Stimulated activated CD8-positive, alpha-beta memory T cell treated with anti-CD3 and anti-CD28 coated beads, Interleukin-7, amount 100 ng/mL, for 48 hours (primary cell): ENCODE measurements around the gene CLDN3.
"Not testable (repeated sequence)": the region's sequence is repeated elsewhere in the genome, so short reads cannot be mapped to it uniquely, and the experiment has no call there.

Source experiments
- DNase-seq, 2 donors: peaks; one replicate each; pipeline ENCODE4 v3.0.0-alpha.2; 2020; ENCODE audit warnings: low read depth in 1 of 2; ENCODE audit errors: extremely low read depth in 1 of 2

The CLDN3 gene

DNA sequence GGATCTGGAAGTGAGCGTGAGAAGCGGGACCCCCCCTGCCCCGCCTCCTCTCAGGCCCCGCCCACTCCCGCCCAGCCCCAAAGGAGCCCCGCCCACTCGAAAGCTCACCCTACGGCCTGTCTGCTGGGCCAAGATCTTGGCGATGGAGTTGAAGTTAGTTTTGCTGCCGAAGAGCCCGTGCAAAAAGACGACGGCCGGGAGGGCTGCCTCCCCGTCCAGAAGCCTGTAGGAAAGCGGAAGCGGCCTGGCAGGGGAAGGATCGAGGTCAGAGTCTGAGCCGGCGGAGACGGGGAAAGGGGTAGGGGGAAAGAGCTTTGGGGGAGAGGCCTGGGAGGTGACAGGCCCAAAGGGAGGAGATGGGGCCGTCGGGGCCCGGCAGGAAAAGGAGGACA is 31.9 kb downstream of the CLDN3 start:
- peak in 1 of 2 donors; percentile 45 for DNase-seq

DNA sequence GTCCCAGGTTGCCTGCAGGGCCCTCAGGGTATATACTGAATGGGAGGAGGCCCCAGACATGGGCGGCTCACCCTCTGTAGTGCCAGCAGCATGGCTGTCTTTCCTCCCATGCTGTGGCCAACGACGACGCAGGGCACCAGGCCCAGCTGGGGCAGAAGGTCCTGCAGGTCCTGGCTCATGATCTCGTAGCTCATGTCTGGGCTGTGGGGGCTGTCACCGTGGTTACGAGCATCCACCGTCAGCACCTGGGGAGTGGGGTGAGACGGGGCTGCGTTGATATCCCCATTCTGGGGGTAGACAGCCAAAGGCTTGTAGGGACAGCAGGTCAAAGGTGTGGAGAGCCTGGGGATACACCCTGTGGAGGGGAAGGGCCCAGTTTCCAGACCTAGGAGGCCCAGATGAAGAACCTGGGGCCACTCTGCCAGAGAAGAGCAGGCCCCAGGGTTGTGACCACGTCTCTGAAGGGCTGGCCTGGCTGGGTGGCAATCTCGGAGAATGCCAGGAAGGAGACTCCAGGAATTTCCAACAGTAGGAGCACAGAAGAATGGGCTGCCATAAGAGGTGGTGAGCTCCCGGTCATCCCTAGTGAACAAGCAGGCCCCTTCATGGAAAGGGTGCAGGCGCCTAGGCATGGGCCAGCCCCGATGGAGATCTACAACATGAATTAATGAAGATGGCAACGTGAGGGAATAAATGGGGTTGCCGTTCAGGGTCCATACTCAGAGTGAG is 32.4 kb downstream of the CLDN3 start:
- DNase-seq, result no peak

DNA sequence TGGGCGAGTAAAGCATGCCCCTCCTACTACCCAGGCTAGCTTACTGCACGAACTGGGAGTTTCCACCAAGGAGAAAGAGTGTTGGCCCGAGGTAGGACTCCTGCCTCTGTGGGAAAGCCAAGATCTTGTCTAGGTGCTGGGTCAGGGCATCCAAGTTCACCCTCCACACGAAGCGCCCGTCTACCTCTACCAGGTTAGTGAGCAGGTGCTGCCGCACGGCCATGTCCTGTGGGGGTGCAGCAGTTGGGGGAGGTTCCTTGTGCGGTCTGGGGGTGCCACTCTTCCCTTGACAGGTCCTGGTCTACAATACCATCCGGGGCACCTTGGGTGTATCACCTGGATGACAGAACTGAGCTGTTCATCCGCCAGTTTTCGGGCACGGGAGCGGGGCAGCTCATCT is 33.2 kb downstream of the CLDN3 start:
- DNase-seq, result no peak

DNA sequence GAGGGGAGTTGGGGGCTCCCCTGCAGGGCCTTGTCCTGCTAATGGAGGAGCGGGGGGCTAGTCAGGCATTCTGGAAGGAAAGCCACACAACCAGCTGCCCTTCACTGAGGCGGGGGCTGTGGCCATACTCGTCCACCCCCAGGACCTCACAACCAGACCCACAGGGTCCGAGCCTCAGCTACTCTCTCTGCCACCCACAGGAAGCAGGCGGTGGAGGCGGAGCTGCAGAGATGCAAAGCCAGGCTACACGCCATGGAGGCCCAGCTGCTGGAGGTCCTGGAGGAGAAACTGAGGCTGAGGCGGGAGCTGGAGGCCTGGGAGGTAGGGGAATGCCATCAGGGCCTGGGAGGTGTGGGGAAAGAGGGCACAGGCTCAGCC is 34.6 kb downstream of the CLDN3 start:
- DNase-seq, result no peak

DNA sequence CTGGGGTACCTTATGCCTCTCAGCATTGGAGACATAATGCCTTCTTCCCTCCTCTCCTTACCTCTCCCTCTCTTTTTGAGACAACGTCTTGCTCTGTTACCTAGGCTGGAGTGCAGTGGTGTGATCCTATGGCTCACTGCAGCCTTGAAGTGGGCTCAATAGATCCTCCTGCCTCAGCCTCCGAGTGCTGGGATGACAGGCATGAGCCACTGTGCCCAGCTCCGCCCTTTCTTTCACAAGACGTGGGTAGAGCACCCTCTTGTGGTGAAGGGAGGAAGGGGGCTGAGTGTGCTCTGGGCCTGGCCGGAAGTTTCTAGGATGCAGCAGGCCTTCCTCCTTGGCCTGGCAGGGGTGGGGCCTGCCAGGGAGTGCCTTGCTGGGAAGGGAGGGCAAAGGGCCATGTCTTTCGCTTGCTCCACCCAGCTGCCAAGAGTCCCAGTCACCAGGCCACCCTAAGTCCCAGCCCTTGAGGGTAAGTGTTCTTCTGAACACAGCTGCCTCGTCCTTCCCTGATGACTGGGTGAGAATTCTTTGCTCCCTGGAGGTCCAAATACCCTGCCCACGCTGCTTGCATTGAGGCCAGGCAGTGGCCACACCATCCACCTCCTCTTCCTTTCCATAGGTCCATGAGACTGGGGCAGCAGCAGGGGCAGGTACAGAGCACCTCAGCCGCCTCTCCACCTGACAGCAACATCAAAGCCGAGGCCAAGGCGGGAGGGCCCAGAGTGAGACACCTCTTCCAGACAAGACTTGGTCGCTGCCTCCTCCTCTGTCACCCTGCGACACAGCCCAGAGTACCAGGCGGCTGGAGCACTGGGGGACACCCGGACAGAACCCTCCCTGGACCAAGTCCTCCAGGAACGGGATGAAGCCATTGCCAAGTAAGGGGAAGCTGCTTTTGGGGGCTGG is 35.2 kb downstream of the CLDN3 start:
- peak in 1 of 2 donors; percentile 72 for DNase-seq

DNA sequence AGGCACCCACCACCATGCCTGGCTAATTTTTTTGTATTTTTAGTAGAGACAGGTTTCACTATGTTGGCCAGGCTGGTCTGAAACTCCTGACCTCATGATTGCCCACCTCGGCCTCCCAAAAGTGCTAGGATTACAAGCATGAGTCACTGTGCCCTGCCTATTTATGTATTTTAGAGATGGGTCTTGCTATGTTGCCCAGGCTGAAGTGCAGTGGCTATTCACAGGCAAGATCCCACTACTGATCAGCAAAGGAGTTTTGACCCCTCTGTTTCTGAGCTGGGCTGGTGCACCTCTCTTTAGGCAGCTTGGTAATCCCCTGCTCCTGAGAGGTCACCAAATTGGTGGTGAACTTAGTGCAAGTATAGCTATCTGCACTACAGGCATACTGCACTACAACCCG is 37.7 kb downstream of the CLDN3 start:
- DNase-seq, result no peak

DNA sequence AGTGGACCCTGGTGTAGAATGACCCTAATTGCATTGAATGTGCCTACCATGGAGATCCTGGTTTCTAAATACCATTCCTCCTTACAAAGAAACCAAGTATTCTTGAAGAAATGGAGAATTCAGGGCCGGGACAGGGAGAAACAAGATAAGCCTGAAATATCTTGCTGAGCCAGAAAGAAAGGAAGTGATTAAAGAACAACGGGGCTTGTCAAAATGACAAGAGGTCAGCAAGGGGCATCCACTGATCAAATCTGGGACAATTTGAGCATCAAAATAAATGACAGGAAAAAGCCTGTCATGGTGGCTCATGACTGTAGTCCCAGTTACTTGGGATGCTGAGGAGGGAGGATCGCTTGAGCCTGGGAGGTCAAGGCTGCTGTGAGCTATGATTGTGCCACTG is 39.6 kb downstream of the CLDN3 start:
- DNase-seq, result no peak

DNA sequence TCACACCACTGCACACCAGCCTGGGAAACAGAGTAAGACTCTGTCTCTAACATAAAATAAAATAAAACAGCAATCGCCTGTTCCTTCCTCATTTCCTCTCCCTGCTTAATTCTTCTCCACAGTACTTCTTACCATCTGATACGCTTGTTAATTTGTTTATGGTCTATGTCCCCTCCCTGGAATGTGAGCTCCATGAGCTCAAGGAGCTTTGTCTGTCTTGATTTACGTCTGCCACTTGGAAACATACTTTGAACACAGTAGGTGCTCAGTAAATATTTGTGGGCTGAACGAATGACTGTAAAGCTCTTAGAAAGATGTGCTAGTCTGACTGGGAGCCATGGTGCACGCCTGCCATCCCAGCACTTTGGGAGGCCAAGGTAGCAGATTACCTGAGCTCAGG is 41.5 kb downstream of the CLDN3 start:
- DNase-seq, result no peak

DNA sequence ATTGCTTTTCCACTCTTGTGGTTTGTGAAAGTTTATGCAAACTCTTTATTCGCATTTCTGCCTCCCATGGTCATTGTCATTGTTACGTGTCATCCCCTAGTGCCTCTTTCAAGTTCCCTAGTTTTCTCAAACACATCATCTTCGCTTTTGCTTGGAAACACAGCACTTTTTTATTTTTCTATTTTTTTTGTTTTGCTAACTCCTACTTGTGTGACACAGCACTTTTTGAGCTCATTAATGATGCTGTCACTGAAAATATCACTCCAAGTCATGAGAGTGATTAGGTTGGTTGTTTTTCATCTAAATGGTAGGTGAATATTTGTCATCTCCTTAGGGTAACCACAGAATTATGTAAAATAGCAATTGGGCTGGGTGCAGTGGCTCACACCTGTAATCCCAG is 42.1 kb downstream of the CLDN3 start:
- DNase-seq, result no peak

DNA sequence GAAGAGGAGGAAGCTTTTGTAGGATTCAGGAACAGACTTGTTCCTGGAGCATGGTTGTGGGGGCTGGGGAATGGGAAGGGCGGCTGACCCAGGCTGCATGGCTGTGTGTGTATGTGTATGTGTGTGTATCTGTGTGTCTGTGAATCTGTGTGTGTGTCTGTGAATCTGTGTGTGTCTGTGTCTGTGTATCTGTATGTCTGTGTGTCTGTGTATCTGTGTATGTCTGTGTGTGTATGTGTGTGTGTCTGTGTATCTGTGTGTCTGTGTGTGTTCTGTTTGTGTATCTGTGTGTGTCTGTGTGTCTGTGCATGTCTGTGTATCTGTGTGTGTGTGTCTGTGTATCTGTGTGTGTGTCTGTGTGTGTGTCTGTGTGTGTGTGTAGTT is 44.0 kb downstream of the CLDN3 start:
- no peak for DNase-seq

DNA sequence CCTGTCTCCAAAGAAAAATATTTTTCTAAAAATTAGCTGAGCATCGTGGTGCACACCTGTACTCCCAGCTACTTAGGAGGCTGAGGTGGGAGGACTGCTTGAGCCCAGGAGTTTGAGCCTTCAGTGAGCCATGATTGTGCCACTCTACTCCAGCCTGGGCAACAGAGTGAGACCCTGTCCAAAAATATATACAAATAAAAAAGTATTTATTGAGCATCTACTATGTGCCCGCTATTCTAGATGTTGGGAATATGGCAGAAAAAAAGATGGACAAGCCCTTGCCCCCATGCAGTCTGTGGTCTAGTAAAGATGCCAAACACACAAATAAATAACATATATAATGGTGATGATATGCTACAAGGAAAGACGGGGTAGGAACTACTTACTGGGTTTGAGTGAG is 46.3 kb downstream of the CLDN3 start:
- no peak for DNase-seq

DNA sequence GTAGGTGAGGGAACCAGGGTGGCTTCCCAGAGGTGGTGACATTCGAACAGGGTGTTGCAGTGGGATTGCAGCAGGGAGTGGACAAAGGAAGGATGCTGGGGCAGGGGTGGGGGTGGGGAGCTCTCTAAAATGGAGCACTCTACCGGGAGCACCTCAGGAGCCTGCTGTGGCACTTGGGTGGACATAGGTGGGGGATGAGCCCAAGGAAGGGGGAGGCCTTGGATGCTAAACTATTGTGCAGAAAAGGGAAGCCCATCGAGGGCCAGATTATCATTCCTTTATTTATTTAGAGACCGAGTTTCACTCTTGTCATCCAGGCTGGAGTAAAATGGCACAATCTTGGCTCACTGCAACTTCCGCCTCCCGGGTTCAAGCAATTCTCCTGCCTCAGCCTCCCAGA is 47.3 kb downstream of the CLDN3 start:
- no peak for DNase-seq

DNA sequence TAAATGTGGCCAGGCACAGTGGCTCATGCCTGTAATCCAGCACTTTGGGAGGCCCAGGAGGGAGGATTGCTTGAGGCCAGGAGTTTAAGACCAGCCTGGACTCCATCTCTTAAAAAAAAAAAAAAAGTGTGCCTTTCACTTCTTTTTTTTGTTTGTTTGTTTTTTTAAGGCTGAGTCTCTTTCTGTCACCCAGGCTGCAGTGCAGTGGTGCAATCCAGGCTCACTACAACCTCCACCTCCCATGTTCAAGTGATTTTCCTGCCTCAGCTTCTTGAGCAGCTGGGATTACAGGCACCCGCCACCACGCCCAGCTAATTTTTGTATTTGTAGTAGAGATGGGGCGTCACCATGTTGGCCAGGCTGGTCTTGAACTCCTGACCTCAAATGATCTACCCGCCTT is 47.9 kb downstream of the CLDN3 start:
- DNase-seq, result not testable (repeated sequence)

DNA sequence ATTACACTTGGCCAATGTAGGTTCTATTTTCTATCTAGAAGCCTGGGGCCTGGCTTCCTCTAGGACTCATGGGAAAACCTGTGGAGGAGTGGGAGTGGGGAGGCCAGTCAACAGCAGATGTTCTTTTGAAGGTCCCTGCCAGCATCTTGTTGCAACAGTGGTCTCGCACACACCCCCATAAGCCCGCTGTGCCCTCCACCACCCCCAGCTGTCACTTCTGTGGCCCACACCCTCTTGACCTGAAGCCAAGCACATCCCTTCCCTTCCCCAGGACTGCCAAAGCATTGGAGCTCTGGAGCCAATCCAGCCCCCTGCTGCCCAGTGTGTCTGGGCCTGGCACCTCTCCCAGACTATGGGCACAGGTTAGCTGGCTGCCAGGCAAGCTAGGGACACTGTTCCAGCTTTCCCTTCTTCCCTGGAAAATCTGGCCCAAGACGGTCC is 48.7 kb downstream of the CLDN3 start:
- DNase-seq, result no peak

DNA sequence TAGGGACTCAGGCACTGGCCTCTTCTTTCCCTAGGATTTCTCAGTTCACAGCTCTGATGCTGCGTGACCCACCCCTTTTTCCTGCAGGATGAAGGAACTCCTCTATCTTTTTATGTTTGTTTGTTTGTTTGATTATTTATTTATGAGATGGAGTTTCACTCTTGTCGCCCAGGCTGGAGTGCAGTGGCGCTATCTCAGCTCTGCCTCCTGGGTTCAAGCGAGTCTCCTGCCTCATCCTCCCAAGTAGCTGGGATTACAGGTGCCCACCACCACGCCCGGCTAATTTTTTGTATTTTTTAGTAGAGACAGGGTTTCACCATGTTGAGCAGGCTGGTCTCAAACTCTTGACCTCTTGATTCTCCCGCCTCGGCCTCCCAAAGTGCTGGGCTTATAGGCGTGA is 49.6 kb downstream of the CLDN3 start:
- DNase-seq, result not testable (repeated sequence)

DNA sequence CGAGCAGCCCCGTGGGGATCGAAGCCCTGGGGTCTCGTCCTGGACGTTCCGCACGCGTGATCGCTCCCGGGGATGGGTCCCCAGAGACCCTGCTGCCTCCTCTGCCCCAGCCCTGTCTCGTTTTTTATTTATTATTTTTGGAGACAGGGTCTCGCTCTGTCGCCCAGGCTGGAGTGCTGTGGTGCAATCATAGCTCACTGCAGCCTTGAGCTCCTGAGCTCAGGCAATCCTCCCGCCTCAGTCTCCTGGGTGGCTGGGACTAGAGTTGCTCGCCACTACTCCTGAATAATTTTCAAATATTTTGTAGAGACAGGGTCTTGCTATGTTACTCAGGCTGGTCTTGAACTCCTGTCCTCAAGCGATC is 50.3 kb downstream of the CLDN3 start:
- no peak for DNase-seq
